Measurements from ENCODE around the gene LLGL2.

- TF ChIP-seq EZH2 (IDR thresholded peaks at IDR 0.05; ENCODE audit: low read length, missing control alignments): no peak
- no peak for TF ChIP-seq CTCF (conservative IDR thresholded peaks at IDR 0.05 in 1 of 2, IDR thresholded peaks at IDR 0.05 in 1 of 2; ENCODE audit: low read depth in 1 of 2, low read length in 2 of 2)
These were observed 8.1 kb upstream of the LLGL2 start for GRCh38 chr17:75517297-75517865.
